Measurements from ENCODE around the gene AMER2.

GRCh38 chr13:25192489-25192888 is 20.4 kb upstream of the AMER2 start:
- no peak for TF ChIP-seq CTCF (conservative IDR thresholded peaks at IDR 0.05)
- no peak for TF ChIP-seq EZH2 (IDR thresholded peaks at IDR 0.05; ENCODE audit: low read depth)

All from PC-9 (cell line).